Astrocyte of the spinal cord (primary cell): ENCODE results near the gene PIEZO2.

Experiments
- DNase-seq: peaks from one replicate; pipeline ENCODE4 v3.0.0; 2011; ENCODE audit warnings: low read depth, low spot score
- H3K4me3 ChIP-seq: 2 replicates; pipeline ENCODE4 v1.5.1; 2011; ENCODE audit warnings: low read depth, mild to moderate bottlenecking, low read length, moderate library complexity
- CTCF ChIP-seq: IDR thresholded peaks from 2 replicates; pipeline ENCODE4 v1.5.1; 2012; ENCODE audit warnings: low read depth, mild to moderate bottlenecking, low read length, inconsistent platforms
- in situ Hi-C: cut with HindIII; loops from 2 replicates; pipeline ENCODE4 v1.10.0; 2017; ENCODE audit warnings: low sequenced_read_pairs

The PIEZO2 gene

GRCh38 chr18:10685484-10685883 is 463.9 kb downstream of the PIEZO2 start:
- in situ Hi-C loops = no loop called here
- H3K4me3 ChIP-seq = no peak overlapping the region
- no peak for DNase-seq
- TF ChIP-seq CTCF = no peak

- no peak for TF ChIP-seq CTCF
- DNase-seq = no peak
- no peak overlapping the region for H3K4me3 ChIP-seq
- in situ Hi-C loops = no loop called here
Measured at GRCh38 chr18:10682368-10682714, 467.0 kb downstream of the PIEZO2 start.

GRCh38 chr18:10681581-10682367 is 467.6 kb downstream of the PIEZO2 start:
- H3K4me3 ChIP-seq = no peak overlapping the region
- in situ Hi-C loops = no loop called here
- TF ChIP-seq CTCF = no peak
- DNase-seq = peak; percentile 9

- in situ Hi-C loops = no loop called here
- DNase-seq = no peak
- H3K4me3 ChIP-seq = no peak overlapping the region
- TF ChIP-seq CTCF = no peak
Measured at GRCh38 chr18:10680271-10680596, 469.1 kb downstream of the PIEZO2 start.

GRCh38 chr18:10679557-10680270 is 469.7 kb downstream of the PIEZO2 start:
- in situ Hi-C loops = no loop called here
- DNase-seq = no peak
- H3K4me3 ChIP-seq = no peak overlapping the region
- no peak for TF ChIP-seq CTCF

- no peak for DNase-seq
- H3K4me3 ChIP-seq = no peak overlapping the region
- in situ Hi-C loops = no loop called here
- no peak for TF ChIP-seq CTCF
Measured at GRCh38 chr18:10671441-10671840, 477.9 kb downstream of the PIEZO2 start.
